Measurements from ENCODE around the gene UBTFL1. TPM values are rescaled to one million over a fixed set of nuclear protein-coding genes. Genes with fewer than 3 reads are reported as not detected.

UBTFL1 gene
- total and polyA plus RNA-seq, 2 donors (not counting 3 experiments of a cell fraction or from before 2014, with no cell fraction given): not detected

DNA sequence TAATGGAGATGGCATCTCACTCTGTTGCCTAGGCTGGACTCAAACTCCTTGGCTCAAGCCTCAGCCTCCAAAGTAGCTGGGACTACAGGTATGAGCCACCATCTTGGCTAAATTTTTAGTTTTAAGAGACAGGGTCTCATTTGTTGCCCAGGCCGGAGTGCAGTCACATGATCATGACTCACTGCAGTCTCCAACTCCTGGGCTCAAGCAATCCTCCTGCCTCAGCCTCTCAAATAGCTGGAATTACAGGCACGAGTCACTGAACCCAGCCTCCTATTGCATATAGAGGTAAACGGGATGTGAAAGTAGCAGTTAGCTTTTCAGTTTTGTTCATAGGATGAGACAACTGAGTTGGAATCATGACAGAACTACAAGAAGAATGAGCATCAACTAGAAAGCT, 39.2 kb downstream of the UBTFL1 start:
- no peak overlapping the region for H3K4me2 ChIP-seq (ENCODE audit: insufficient read depth, low read length)
- H3K27me3 ChIP-seq (ENCODE audit: control insufficient read depth in 2 of 2, insufficient read depth in 2 of 2, low read length in 2 of 2): peaks cover 0 to 2% of the 10 kb centered on the region in 2 experiments
- FAIRE-seq: no peak
- ChIA-PET POLR2A (no interaction called here), CTCF (no interaction called here)
- no peak overlapping the region for H3K9ac ChIP-seq (replicated peaks; ENCODE audit: extremely low read depth, insufficient read depth, low read length)
- no peaks in the 10 kb centered on the region for H3K36me3 ChIP-seq (ENCODE audit: control insufficient read depth in 2 of 2, extremely low read depth in 1 of 2, insufficient read depth in 2 of 2, low read length in 2 of 2)
- no peaks in the 10 kb centered on the region for H3K79me2 ChIP-seq (ENCODE audit: control insufficient read depth, insufficient read depth, low read length)
- H3K9me1 ChIP-seq (replicated peaks; ENCODE audit: control insufficient read depth, extremely low read depth, insufficient read depth, low read length): no peaks in the 10 kb centered on the region
- no peak for DNase-seq (ENCODE audit: low read depth, low spot score)
- dilution Hi-C loops (cut with MboI; ENCODE audit: extremely low pct_ligation_motif_present, low sequenced_read_pairs) (no loop called here), intact Hi-C loops (cut with micrococcal nuclease) (no loop called here)
- H3K9me3 ChIP-seq (replicated peaks; ENCODE audit: control insufficient read depth, insufficient read depth, low read length): no peaks in the 10 kb centered on the region
- no peak overlapping the region for H2AFZ ChIP-seq (ENCODE audit: low read depth, low read length)
- TF ChIP-seq JUN (IDR thresholded peaks at IDR 0.05; ENCODE audit: borderline replicate concordance, insufficient read depth, insufficient read length, low read depth) (no peak), POLR2A (IDR thresholded peaks at IDR 0.05; ENCODE audit: low read depth, low read length) (no peak), FOS (IDR thresholded peaks at IDR 0.05; ENCODE audit: borderline replicate concordance, insufficient read depth, low read length) (no peak), GATA2 (IDR thresholded peaks at IDR 0.05; ENCODE audit: insufficient read depth, insufficient read length, low read depth, low read length) (no peak), POLR2AphosphoS5 (IDR thresholded peaks at IDR 0.05; ENCODE audit: insufficient read depth, low read depth, low read length) (no peak), MYC (IDR thresholded peaks at IDR 0.05; ENCODE audit: low read depth, low read length) (no peak), EZH2 (IDR thresholded peaks at IDR 0.05; ENCODE audit: borderline replicate concordance, low read depth, low read length, severe bottlenecking) (no peak)
- TF ChIP-seq, protein P1, sequence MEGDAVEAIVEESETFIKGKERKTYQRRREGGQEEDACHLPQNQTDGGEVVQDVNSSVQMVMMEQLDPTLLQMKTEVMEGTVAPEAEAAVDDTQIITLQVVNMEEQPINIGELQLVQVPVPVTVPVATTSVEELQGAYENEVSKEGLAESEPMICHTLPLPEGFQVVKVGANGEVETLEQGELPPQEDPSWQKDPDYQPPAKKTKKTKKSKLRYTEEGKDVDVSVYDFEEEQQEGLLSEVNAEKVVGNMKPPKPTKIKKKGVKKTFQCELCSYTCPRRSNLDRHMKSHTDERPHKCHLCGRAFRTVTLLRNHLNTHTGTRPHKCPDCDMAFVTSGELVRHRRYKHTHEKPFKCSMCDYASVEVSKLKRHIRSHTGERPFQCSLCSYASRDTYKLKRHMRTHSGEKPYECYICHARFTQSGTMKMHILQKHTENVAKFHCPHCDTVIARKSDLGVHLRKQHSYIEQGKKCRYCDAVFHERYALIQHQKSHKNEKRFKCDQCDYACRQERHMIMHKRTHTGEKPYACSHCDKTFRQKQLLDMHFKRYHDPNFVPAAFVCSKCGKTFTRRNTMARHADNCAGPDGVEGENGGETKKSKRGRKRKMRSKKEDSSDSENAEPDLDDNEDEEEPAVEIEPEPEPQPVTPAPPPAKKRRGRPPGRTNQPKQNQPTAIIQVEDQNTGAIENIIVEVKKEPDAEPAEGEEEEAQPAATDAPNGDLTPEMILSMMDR (IDR thresholded peaks at IDR 0.05; ENCODE audit: extremely low read depth in 1 of 2, insufficient read depth in 1 of 2, low read depth in 1 of 2, low read length in 2 of 2): no peak
- TF ChIP-seq, protein P2, sequence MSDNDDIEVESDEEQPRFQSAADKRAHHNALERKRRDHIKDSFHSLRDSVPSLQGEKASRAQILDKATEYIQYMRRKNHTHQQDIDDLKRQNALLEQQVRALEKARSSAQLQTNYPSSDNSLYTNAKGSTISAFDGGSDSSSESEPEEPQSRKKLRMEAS (IDR thresholded peaks at IDR 0.05; ENCODE audit: insufficient read depth, insufficient read length): no peak
- H3K27ac ChIP-seq (ENCODE audit: insufficient read depth, low read depth, low read length): no peak overlapping the region
- H3K4me1 ChIP-seq (ENCODE audit: control insufficient read depth, extremely low read depth, insufficient read depth, low read length): no peaks in the 10 kb centered on the region
- no TSS peak for BruUV-seq (replicated peaks)
- H3K4me3 ChIP-seq (replicated peaks in 1 of 3; ENCODE audit: insufficient read depth in 1 of 3, low read depth in 1 of 3, low read length in 3 of 3): no peak overlapping the region
- no peaks in the 10 kb centered on the region for H4K20me1 ChIP-seq (replicated peaks; ENCODE audit: control insufficient read depth, extremely low read depth, insufficient read depth, low read length)

Data from endothelial cell of umbilical vein (primary cell).